ENCODE measurements around the gene HDAC4.

HDAC4 gene

GRCh38 chr2:239269173-239269885 lies 131.5 kb downstream of the HDAC4 start:
- DNase-seq (ENCODE audit: extremely low spot score), result no peak
- CTCF ChIA-PET, result no interaction called here

GRCh38 chr2:239268549-239268948 lies 132.3 kb downstream of the HDAC4 start:
- ChIA-PET POLR2A (no interaction called here), CTCF (no interaction called here)
- DNase-seq (ENCODE audit: extremely low spot score), result no peak
- TF ChIP-seq FOXM1 (IDR thresholded peaks at IDR 0.05; ENCODE audit: borderline replicate concordance), result no peak
- no peak for TF ChIP-seq BHLHE40 (IDR thresholded peaks at IDR 0.05; ENCODE audit: borderline replicate concordance)
- no peak for TF ChIP-seq ARNT (IDR thresholded peaks at IDR 0.05)
- TF ChIP-seq ELF4 (IDR thresholded peaks at IDR 0.05), result no peak
- no peak for TF ChIP-seq HDGF (IDR thresholded peaks at IDR 0.05; ENCODE audit: borderline replicate concordance)
- TF ChIP-seq NFRKB (IDR thresholded peaks at IDR 0.05), result no peak
- TF ChIP-seq TARDBP (IDR thresholded peaks at IDR 0.05), result no peak
- no peak for TF ChIP-seq FOXA1 (IDR thresholded peaks at IDR 0.05)
- no peak for TF ChIP-seq ZNF384 (IDR thresholded peaks at IDR 0.05)
- TF ChIP-seq PKNOX1 (IDR thresholded peaks at IDR 0.05), result no peak
- TF ChIP-seq SP1 (IDR thresholded peaks at IDR 0.05), result no peak

More at GRCh38 chr2:239269173-239269885, 131.5 kb downstream of the HDAC4 start:
- TF ChIP-seq BHLHE40 (IDR thresholded peaks at IDR 0.05; ENCODE audit: borderline replicate concordance) (no peak), ZNF384 (IDR thresholded peaks at IDR 0.05) (no peak), FOXK2 (IDR thresholded peaks at IDR 0.05) (no peak), SP1 (IDR thresholded peaks at IDR 0.05) (no peak), TARDBP (IDR thresholded peaks at IDR 0.05) (no peak), HDGF (IDR thresholded peaks at IDR 0.05; ENCODE audit: borderline replicate concordance) (no peak), LEF1 (IDR thresholded peaks at IDR 0.05; ENCODE audit: borderline replicate concordance) (no peak)
- POLR2A ChIA-PET, result no interaction called here

- DNase-seq (ENCODE audit: extremely low spot score), result no peak
- ChIA-PET CTCF (no interaction called here), POLR2A (no interaction called here)
- TF ChIP-seq FOXM1 (IDR thresholded peaks at IDR 0.05; ENCODE audit: borderline replicate concordance) (no peak), ZNF384 (IDR thresholded peaks at IDR 0.05) (no peak), FOXA1 (IDR thresholded peaks at IDR 0.05) (no peak), HDGF (IDR thresholded peaks at IDR 0.05; ENCODE audit: borderline replicate concordance) (no peak)
These were observed 132.7 kb downstream of the HDAC4 start for GRCh38 chr2:239268082-239268481.

- TF ChIP-seq BHLHE40 (IDR thresholded peaks at IDR 0.05; ENCODE audit: borderline replicate concordance) (no peak), L3MBTL2 (conservative IDR thresholded peaks at IDR 0.05) (no peak), ELF4 (IDR thresholded peaks at IDR 0.05) (no peak), SP1 (IDR thresholded peaks at IDR 0.05) (no peak), LEF1 (IDR thresholded peaks at IDR 0.05; ENCODE audit: borderline replicate concordance) (no peak), NFRKB (IDR thresholded peaks at IDR 0.05) (no peak), CTBP1 (IDR thresholded peaks at IDR 0.05; ENCODE audit: borderline replicate concordance) (no peak), PKNOX1 (IDR thresholded peaks at IDR 0.05) (no peak), FOXA1 (IDR thresholded peaks at IDR 0.05) (no peak), SUZ12 (IDR thresholded peaks at IDR 0.05) (no peak), FOXM1 (IDR thresholded peaks at IDR 0.05; ENCODE audit: borderline replicate concordance) (no peak), TARDBP (IDR thresholded peaks at IDR 0.05) (no peak), FOXK2 (IDR thresholded peaks at IDR 0.05) (no peak)
- CTCF ChIA-PET, result no interaction called here
- DNase-seq (ENCODE audit: extremely low spot score), result no peak
- POLR2A ChIA-PET, result no interaction called here
These were observed 133.4 kb downstream of the HDAC4 start for GRCh38 chr2:239267288-239267951.

GRCh38 chr2:239266779-239267287 lies 134.0 kb downstream of the HDAC4 start:
- POLR2A ChIA-PET, result no interaction called here
- CTCF ChIA-PET, result no interaction called here
- TF ChIP-seq LEF1 (IDR thresholded peaks at IDR 0.05; ENCODE audit: borderline replicate concordance) (no peak), TARDBP (IDR thresholded peaks at IDR 0.05) (no peak), FOXM1 (IDR thresholded peaks at IDR 0.05; ENCODE audit: borderline replicate concordance) (no peak), BHLHE40 (IDR thresholded peaks at IDR 0.05; ENCODE audit: borderline replicate concordance) (no peak), ZNF384 (IDR thresholded peaks at IDR 0.05) (no peak), ELF4 (IDR thresholded peaks at IDR 0.05) (no peak), ARNT (IDR thresholded peaks at IDR 0.05) (no peak), HDGF (IDR thresholded peaks at IDR 0.05; ENCODE audit: borderline replicate concordance) (no peak), PKNOX1 (IDR thresholded peaks at IDR 0.05) (no peak), CTBP1 (IDR thresholded peaks at IDR 0.05; ENCODE audit: borderline replicate concordance) (no peak), SUZ12 (IDR thresholded peaks at IDR 0.05) (no peak), SP1 (IDR thresholded peaks at IDR 0.05) (no peak), L3MBTL2 (conservative IDR thresholded peaks at IDR 0.05) (no peak), FOXK2 (IDR thresholded peaks at IDR 0.05) (no peak)

GRCh38 chr2:239266434-239266766 lies 134.4 kb downstream of the HDAC4 start:
- CTCF ChIA-PET, result no interaction called here
- TF ChIP-seq LEF1 (IDR thresholded peaks at IDR 0.05; ENCODE audit: borderline replicate concordance) (no peak), HDGF (IDR thresholded peaks at IDR 0.05; ENCODE audit: borderline replicate concordance) (no peak), ARNT (IDR thresholded peaks at IDR 0.05) (no peak), SUZ12 (IDR thresholded peaks at IDR 0.05) (no peak), FOXM1 (IDR thresholded peaks at IDR 0.05; ENCODE audit: borderline replicate concordance) (no peak), L3MBTL2 (conservative IDR thresholded peaks at IDR 0.05) (no peak), FOXK2 (IDR thresholded peaks at IDR 0.05) (no peak), BHLHE40 (IDR thresholded peaks at IDR 0.05; ENCODE audit: borderline replicate concordance) (no peak), ELF4 (IDR thresholded peaks at IDR 0.05) (no peak), NFRKB (IDR thresholded peaks at IDR 0.05) (no peak), SP1 (IDR thresholded peaks at IDR 0.05) (no peak), CTBP1 (IDR thresholded peaks at IDR 0.05; ENCODE audit: borderline replicate concordance) (no peak), ZNF384 (IDR thresholded peaks at IDR 0.05) (no peak), PKNOX1 (IDR thresholded peaks at IDR 0.05) (no peak)
- POLR2A ChIA-PET, result no interaction called here

More at GRCh38 chr2:239266779-239267287, 134.0 kb downstream of the HDAC4 start:
- DNase-seq (ENCODE audit: extremely low spot score), result no peak

More at GRCh38 chr2:239266434-239266766, 134.4 kb downstream of the HDAC4 start:
- DNase-seq (ENCODE audit: extremely low spot score), result no peak

Data from HEK293T (cell line).